ENCODE measurements around the gene PSMB1. TPM values are rescaled to one million over a fixed set of nuclear protein-coding genes. Genes with fewer than 3 reads are reported as not detected.
"Not testable (repeated sequence)": the region's sequence is repeated elsewhere in the genome, so short reads cannot be mapped to it uniquely, and the experiment has no call there.

PSMB1 gene
- total RNA-seq, 1 donor from 2014 or later = 297 TPM

DNA sequence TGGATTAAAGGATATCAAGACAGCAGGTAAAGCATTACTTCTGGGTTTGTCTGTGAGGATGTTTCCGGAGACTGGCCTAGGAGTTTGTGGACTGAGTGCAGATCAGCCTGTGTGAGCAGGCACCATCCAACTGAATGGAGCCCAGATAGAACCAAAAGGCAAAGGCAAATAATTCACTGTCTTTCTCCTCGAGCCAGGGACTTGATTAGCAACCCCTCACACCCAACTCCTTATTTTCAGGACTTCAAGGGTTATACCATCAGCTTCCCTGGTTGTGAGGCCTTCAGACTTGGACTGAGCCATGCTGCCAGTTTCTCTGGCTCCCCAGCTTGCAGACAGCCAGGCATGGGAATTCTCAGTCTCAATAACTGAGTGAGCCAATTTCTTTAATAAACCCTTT lies 19.3 kb downstream of the PSMB1 start:
- Histone ChIP-seq H3K36me3 (ENCODE audit: control insufficient read depth, insufficient read depth, low read length) (peaks cover 3% of the 10 kb centered on the region), H3K4me3 (ENCODE audit: low read depth, low read length) (no peak overlapping the region), H3K27me3 (ENCODE audit: control insufficient read depth, insufficient read depth, low read length) (no peaks in the 10 kb centered on the region)
- no peak for DNase-seq (ENCODE audit: low read depth)
- TF ChIP-seq, protein P1, sequence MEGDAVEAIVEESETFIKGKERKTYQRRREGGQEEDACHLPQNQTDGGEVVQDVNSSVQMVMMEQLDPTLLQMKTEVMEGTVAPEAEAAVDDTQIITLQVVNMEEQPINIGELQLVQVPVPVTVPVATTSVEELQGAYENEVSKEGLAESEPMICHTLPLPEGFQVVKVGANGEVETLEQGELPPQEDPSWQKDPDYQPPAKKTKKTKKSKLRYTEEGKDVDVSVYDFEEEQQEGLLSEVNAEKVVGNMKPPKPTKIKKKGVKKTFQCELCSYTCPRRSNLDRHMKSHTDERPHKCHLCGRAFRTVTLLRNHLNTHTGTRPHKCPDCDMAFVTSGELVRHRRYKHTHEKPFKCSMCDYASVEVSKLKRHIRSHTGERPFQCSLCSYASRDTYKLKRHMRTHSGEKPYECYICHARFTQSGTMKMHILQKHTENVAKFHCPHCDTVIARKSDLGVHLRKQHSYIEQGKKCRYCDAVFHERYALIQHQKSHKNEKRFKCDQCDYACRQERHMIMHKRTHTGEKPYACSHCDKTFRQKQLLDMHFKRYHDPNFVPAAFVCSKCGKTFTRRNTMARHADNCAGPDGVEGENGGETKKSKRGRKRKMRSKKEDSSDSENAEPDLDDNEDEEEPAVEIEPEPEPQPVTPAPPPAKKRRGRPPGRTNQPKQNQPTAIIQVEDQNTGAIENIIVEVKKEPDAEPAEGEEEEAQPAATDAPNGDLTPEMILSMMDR (IDR thresholded peaks at IDR 0.05; ENCODE audit: insufficient read depth, low read length, poor library complexity, severe bottlenecking) = no peak

DNA sequence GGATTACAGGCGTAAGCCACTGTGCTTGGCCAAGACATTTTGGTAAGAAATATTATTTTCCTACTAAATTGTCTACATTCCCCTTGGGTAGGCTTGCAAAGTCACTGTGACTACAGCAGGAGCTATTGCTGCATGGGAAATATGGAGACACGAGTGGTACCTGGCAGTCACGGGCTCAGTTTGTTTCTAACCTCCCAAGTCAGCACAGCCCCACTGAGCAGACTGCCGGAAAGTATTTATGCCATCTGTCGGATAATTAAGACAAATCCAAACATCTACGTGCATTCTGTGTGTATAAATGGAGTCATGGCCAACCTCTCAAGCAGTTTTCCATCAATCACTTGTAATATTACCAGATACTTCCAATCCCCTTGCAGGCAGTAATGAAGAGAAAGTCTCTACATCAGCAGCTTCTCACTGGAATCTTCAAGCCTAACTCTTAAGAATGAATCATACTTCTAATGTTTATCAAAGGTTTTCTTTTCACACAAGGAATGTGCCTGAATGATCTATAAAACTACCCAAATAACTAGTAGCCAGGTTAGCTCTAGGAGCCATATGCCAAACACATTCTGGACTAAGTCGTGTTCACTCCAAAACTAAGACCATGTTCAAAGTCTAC lies 20.1 kb downstream of the PSMB1 start:
- no peak for DNase-seq (ENCODE audit: low read depth)
- TF ChIP-seq, protein P1 (IDR thresholded peaks at IDR 0.05; ENCODE audit: insufficient read depth, low read length, poor library complexity, severe bottlenecking) = no peak
- H3K27me3 ChIP-seq (ENCODE audit: control insufficient read depth, insufficient read depth, low read length) = no peaks in the 10 kb centered on the region

DNA sequence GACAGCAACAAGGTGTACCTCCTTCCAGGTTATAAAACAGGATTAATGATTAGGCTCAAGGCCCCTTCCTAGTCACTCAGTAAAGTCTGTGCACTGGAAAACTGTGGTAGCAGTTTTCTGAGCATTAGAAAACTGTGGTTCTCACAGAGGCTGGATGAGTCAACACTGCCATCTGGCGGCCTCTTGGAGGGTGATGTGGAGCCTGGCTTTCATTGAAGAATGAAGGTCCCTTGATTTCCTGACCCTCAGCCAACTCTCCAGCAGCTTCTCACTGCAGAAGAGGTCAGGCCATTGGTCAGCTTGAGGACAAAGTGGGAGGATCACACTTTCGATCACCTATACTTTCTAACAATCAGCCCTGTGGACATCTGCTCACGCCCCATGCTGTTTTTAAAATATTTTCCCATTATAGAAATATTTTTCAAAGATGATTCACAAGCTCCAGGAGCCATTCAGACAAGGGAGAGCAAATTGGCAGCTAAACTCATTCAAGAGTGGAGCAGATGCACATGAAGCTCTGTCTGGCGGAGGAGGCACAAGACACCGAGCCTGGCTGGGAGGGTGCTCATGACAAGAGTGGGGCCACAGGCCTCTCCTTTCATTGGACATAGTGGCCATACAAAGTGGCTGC lies 23.2 kb downstream of the PSMB1 start:
- Histone ChIP-seq H3K4me3 (ENCODE audit: low read depth, low read length) (no peak overlapping the region), H3K27me3 (ENCODE audit: control insufficient read depth, insufficient read depth, low read length) (no peaks in the 10 kb centered on the region), H3K36me3 (ENCODE audit: control insufficient read depth, insufficient read depth, low read length) (peaks cover 1% of the 10 kb centered on the region)
- peak; percentile 16 for DNase-seq (ENCODE audit: low read depth)
- TF ChIP-seq, protein P1 (IDR thresholded peaks at IDR 0.05; ENCODE audit: insufficient read depth, low read length, poor library complexity, severe bottlenecking) = peak; percentile 91

More for the DNA sequence above, 20.1 kb downstream of the PSMB1 start:
- peaks cover 3% of the 10 kb centered on the region for H3K36me3 ChIP-seq (ENCODE audit: control insufficient read depth, insufficient read depth, low read length)
- no peak overlapping the region for H3K4me3 ChIP-seq (ENCODE audit: low read depth, low read length)

DNA sequence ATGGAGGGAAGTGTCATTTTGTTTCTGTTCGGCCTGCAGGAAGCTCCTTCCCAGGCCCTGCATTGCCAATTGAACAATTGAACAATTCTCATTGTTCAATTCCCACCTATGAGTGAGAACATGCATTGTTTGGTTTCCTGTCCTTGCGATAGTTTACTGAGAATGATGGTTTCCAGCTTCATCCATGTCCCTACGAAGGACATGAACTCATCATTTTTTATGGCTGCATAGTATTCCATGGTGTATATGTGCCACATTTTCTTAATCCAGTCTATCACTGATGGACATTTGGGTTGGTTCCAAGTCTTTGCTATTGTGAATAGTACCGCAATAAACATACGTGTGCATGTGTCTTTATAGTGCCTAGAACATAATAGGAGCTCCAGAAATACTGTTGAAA lies 25.1 kb downstream of the PSMB1 start:
- H3K4me3 ChIP-seq (ENCODE audit: low read depth, low read length) = not testable (repeated sequence)

DNA sequence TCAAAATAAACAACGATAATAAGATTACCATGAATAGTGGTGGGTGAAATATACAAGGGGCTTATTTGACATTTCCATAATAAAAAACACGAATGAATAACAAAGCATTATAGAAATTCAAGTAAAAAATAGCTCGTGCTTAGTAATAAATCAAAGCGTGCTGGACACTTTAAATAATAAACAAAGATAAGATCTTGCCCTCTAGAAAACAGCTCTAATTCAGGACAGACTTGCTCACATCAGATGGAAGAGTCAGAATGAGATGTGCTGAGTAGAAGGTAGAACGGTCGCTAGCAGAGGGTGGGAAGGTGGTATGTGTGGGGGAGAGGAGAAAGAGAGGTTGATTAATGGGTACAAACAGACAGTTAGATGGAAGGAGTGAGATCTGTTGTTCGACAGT lies 27.3 kb downstream of the PSMB1 start:
- H3K36me3 ChIP-seq (ENCODE audit: control insufficient read depth, insufficient read depth, low read length) = no peaks in the 10 kb centered on the region
- no peaks in the 10 kb centered on the region for H3K27me3 ChIP-seq (ENCODE audit: control insufficient read depth, insufficient read depth, low read length)
- no peak overlapping the region for H3K4me3 ChIP-seq (ENCODE audit: low read depth, low read length)
- TF ChIP-seq, protein P1 (IDR thresholded peaks at IDR 0.05; ENCODE audit: insufficient read depth, low read length, poor library complexity, severe bottlenecking) = no peak
- no peak for DNase-seq (ENCODE audit: low read depth)

More for the DNA sequence above, 25.1 kb downstream of the PSMB1 start:
- DNase-seq (ENCODE audit: low read depth); H3K36me3 ChIP-seq (ENCODE audit: control insufficient read depth, insufficient read depth, low read length); H3K27me3 ChIP-seq (ENCODE audit: control insufficient read depth, insufficient read depth, low read length): not testable (repeated sequence)

DNA sequence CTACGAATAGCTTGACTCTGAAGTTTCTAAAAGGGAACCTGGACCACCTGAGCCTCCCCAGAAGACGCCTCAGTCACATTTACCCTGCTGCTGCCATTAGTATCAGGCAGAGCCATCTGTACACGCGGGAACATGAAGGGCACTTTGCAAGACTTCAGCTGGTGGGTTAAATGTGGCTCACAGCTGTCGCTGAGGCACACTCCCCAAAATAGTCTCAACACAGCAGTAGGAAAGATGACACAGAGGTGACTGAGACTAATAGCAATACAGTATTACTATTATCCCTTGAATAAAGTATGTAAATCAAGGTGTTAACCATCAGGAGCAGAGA lies 29.0 kb downstream of the PSMB1 start:
- Histone ChIP-seq H3K36me3 (ENCODE audit: control insufficient read depth, insufficient read depth, low read length) (no peaks in the 10 kb centered on the region), H3K4me3 (ENCODE audit: low read depth, low read length) (no peak overlapping the region), H3K27me3 (ENCODE audit: control insufficient read depth, insufficient read depth, low read length) (no peaks in the 10 kb centered on the region)
- TF ChIP-seq, protein P1 (IDR thresholded peaks at IDR 0.05; ENCODE audit: insufficient read depth, low read length, poor library complexity, severe bottlenecking) = no peak
- DNase-seq (ENCODE audit: low read depth) = no peak

All from kidney epithelial cell (primary cell).